ENCODE data around the gene IL34. TPM values are rescaled to one million over a fixed set of nuclear protein-coding genes. Genes with fewer than 3 reads are reported as not detected.

Gene IL34
- total RNA-seq, 1 experiment from 2014 or later: not detected

GRCh38 chr16:70701998-70702397 lies 55.6 kb downstream of the IL34 start:
- H3K4me3 ChIP-seq (replicated peaks in 1 of 2; ENCODE audit: low read depth in 1 of 2, low read length in 2 of 2): no peak overlapping the region
- no peak overlapping the region for H2AFZ ChIP-seq (ENCODE audit: low read depth, low read length, poor library complexity, severe bottlenecking)
- BruUV-seq (replicated peaks): no TSS peak
- ChIA-PET POLR2A (no interaction called here), CTCF (no interaction called here), RAD21 (ENCODE audit: low non-redundant PET in 1 of 2, low total read pairs in 2 of 2, uncharacterized antibody in 2 of 2, unreplicated experiment in 2 of 2) (no interaction called here)
- peaks cover 25 to 44% of the 10 kb centered on the region in 2 experiments for H3K4me1 ChIP-seq (ENCODE audit: control insufficient read depth in 1 of 2, insufficient read depth in 2 of 2, low read length in 2 of 2)
- no peaks in the 10 kb centered on the region for H3K9me2 ChIP-seq (ENCODE audit: insufficient read depth)
- H3K4me2 ChIP-seq (ENCODE audit: low read length): no peak overlapping the region
- DNase-seq (ENCODE audit: low read depth, low spot score) (no peak), ATAC-seq (no peak)
- H3K27ac ChIP-seq (ENCODE audit: low read depth, low read length): no peak overlapping the region
- intact Hi-C loops (cut with micrococcal nuclease): no loop called here
- H4K20me1 ChIP-seq (ENCODE audit: insufficient read depth): no peaks in the 10 kb centered on the region
- no peak for TF ChIP-seq RAD21 (IDR thresholded peaks at IDR 0.05; ENCODE audit: low read depth)
- TF ChIP-seq ATF3 (IDR thresholded peaks at IDR 0.05): no peak
- no peak for TF ChIP-seq CBX3 (IDR thresholded peaks at IDR 0.05; ENCODE audit: low read depth)
- TF ChIP-seq SP1 (IDR thresholded peaks at IDR 0.05; ENCODE audit: low read depth): no peak
- TF ChIP-seq ZBTB33 (IDR thresholded peaks at IDR 0.05; ENCODE audit: extremely low read depth, insufficient replicate concordance, low read length): no peak
- TF ChIP-seq EZH2 (IDR thresholded peaks at IDR 0.05): no peak
- TF ChIP-seq POLR2AphosphoS5 (IDR thresholded peaks at IDR 0.05; ENCODE audit: low read depth, low read length): no peak
- no peak for TF ChIP-seq ELF1 (IDR thresholded peaks at IDR 0.05; ENCODE audit: borderline replicate concordance, low read depth)
- TF ChIP-seq, protein P1, sequence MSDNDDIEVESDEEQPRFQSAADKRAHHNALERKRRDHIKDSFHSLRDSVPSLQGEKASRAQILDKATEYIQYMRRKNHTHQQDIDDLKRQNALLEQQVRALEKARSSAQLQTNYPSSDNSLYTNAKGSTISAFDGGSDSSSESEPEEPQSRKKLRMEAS (IDR thresholded peaks at IDR 0.05): no peak
- no peak for TF ChIP-seq EZH2phosphoT487 (IDR thresholded peaks at IDR 0.05; ENCODE audit: borderline replicate concordance)
- no peaks in the 10 kb centered on the region for H3K79me2 ChIP-seq (ENCODE audit: insufficient read depth, low read length)
- H3K9ac ChIP-seq (ENCODE audit: low read length): no peak overlapping the region
- no peaks in the 10 kb centered on the region for H3K27me3 ChIP-seq (ENCODE audit: insufficient read depth, low read length)
- H3K36me3 ChIP-seq (ENCODE audit: control insufficient read depth in 1 of 2, insufficient read depth in 2 of 2, low read length in 2 of 2): no peaks in the 10 kb centered on the region
- H3K9me3 ChIP-seq (ENCODE audit: control insufficient read depth in 1 of 2, insufficient read depth in 1 of 2, low read depth in 1 of 2, low read length in 2 of 2): no peaks in the 10 kb centered on the region

Measured in HCT116 (cell line).